IMR-90 (cell line): ENCODE results near the gene CBFA2T3. TPM values are rescaled to one million over a fixed set of nuclear protein-coding genes. Genes with fewer than 3 reads are reported as not detected.
"Not testable (repeated sequence)": the region's sequence is repeated elsewhere in the genome, so short reads cannot be mapped to it uniquely, and the experiment has no call there.

Experiments used
- ATAC-seq: fragments of 200-7000 bp; cut with Tn5 transposase; 2 replicates; pipeline ENCODE4 v1.9.1; 2020; ENCODE audit warnings: low read depth, mild to moderate bottlenecking, moderate library complexity
- BruUV-seq: library from RNA; stranded (reverse); fragments of 400-500 nt; replicated peaks from 2 replicates; lab custom pipeline; 2021; lab: Mats Ljungman, UMichigan
- CTCF ChIA-PET: fragments of 300-600 bp; formaldehyde crosslinking; extraction: SDS; loops from one replicate; lab custom pipeline; 2021; ENCODE audit warnings: antibody characterized with exemption; lab: Yijun Ruan, JAX
- POLR2A ChIA-PET: fragments of 300-600 bp; sonication (Branson Sonifier 250); formaldehyde crosslinking; loops from one replicate; lab custom pipeline; 2022; ENCODE audit warnings: antibody characterized with exemption; ENCODE audit not compliant: unreplicated experiment; lab: Charles Lee
- DNase-seq: peaks from one replicate; pipeline ENCODE4 v3.0.0; 2013
- H2AFZ ChIP-seq: replicated peaks from 2 replicates; pipeline ENCODE3; 2013; ENCODE audit warnings: low read length, mild to moderate bottlenecking; ENCODE audit not compliant: poor library complexity
- H2AK5ac ChIP-seq: 2 replicates; pipeline ENCODE4 v1.6.1; 2013; ENCODE audit warnings: low read depth, low read length, inconsistent platforms
- H2AK9ac ChIP-seq: replicated peaks from 2 replicates; pipeline ENCODE3; 2013; ENCODE audit warnings: mild to moderate bottlenecking, low read depth, low read length, moderate library complexity; ENCODE audit not compliant: poor library complexity
- H2BK120ac ChIP-seq: 2 replicates; pipeline ENCODE4 v1.6.1; 2013; ENCODE audit warnings: low read depth, low read length, inconsistent platforms
- H2BK15ac ChIP-seq: 3 replicates; pipeline ENCODE4 v1.6.1; 2013; ENCODE audit warnings: low read depth, low read length, inconsistent platforms
- H2BK20ac ChIP-seq: 2 replicates; pipeline ENCODE4 v1.6.1; 2013; ENCODE audit warnings: low read depth, mild to moderate bottlenecking, inconsistent platforms, low read length, moderate library complexity
- H2BK5ac ChIP-seq: 2 replicates; pipeline ENCODE4 v1.6.1; 2013; ENCODE audit warnings: mild to moderate bottlenecking, low read depth, low read length, inconsistent platforms; ENCODE audit not compliant: poor library complexity, severe bottlenecking
- H3K14ac ChIP-seq: replicated peaks from 2 replicates; pipeline ENCODE4 v1.6.1; 2013; ENCODE audit warnings: low read depth, low read length, inconsistent platforms
- H3K18ac ChIP-seq: 2 replicates; pipeline ENCODE4 v1.6.1; 2013; ENCODE audit warnings: low read depth, low read length, control low read depth
- H3K23ac ChIP-seq: 2 replicates; pipeline ENCODE4 v1.6.1; 2013; ENCODE audit warnings: low read depth, low read length, inconsistent platforms
- H3K27ac ChIP-seq: 2 replicates; pipeline ENCODE4 v1.5.1; 2013; ENCODE audit warnings: mild to moderate bottlenecking, control low read depth, low read length; ENCODE audit not compliant: insufficient read depth
- H3K27me3 ChIP-seq: 2 replicates; pipeline ENCODE4 v1.6.1; 2013; ENCODE audit warnings: low read length; ENCODE audit not compliant: control insufficient read depth, insufficient read depth
- H3K36me3 ChIP-seq: 2 replicates; pipeline ENCODE4 v1.6.1; 2013; ENCODE audit warnings: low read length, mixed read lengths; ENCODE audit not compliant: control insufficient read depth, insufficient read depth
- H3K4ac ChIP-seq: 2 replicates; pipeline ENCODE4 v1.6.1; 2013; ENCODE audit warnings: low read depth, low read length, inconsistent platforms
- H3K4me1 ChIP-seq: 2 replicates; pipeline ENCODE4 v1.6.1; 2013; ENCODE audit warnings: low read length, mixed read lengths; ENCODE audit not compliant: control insufficient read depth, insufficient read depth
- H3K4me2 ChIP-seq: 2 replicates; pipeline ENCODE4 v1.6.1; 2013; ENCODE audit warnings: low read depth, mild to moderate bottlenecking, control low read depth, low read length, moderate library complexity
- H3K4me3 ChIP-seq: 2 replicates; pipeline ENCODE4 v1.5.1; 2013; ENCODE audit warnings: low read depth, mild to moderate bottlenecking, control low read depth, low read length, moderate library complexity; ENCODE audit not compliant: insufficient read depth
- H3K56ac ChIP-seq: 2 replicates; pipeline ENCODE4 v1.6.1; 2013; ENCODE audit warnings: low read length, inconsistent platforms; ENCODE audit not compliant: insufficient read depth; ENCODE audit errors: extremely low read depth
- H3K79me1 ChIP-seq, 2 experiments: 2 replicates each; pipeline ENCODE4 v1.6.1; 2013; ENCODE audit warnings: low read length in 2 of 2, inconsistent platforms in 1 of 2, low read depth in 1 of 2
- H3K9ac ChIP-seq: 2 replicates; pipeline ENCODE4 v1.6.1; 2013; ENCODE audit warnings: low read depth, low read length, control low read depth
- H3K9me1 ChIP-seq: 2 replicates; pipeline ENCODE4 v1.6.1; 2013; ENCODE audit warnings: low read length, inconsistent platforms; ENCODE audit not compliant: insufficient read depth
- H3K9me3 ChIP-seq: 2 replicates; pipeline ENCODE4 v1.6.1; 2013; ENCODE audit warnings: low read length; ENCODE audit not compliant: control insufficient read depth, insufficient read depth
- H4K20me1 ChIP-seq: 2 replicates; pipeline ENCODE4 v1.6.1; 2013; ENCODE audit warnings: low read length, inconsistent platforms; ENCODE audit not compliant: insufficient read depth
- H4K5ac ChIP-seq: 2 replicates; pipeline ENCODE4 v1.6.1; 2013; ENCODE audit warnings: mild to moderate bottlenecking, low read depth, low read length, control low read depth
- H4K8ac ChIP-seq, 2 experiments: 2 replicates each; pipeline ENCODE4 v1.6.1; 2013; ENCODE audit warnings: low read depth in 2 of 2, low read length in 2 of 2, control low read depth in 1 of 2, inconsistent platforms in 1 of 2
- H4K91ac ChIP-seq: 2 replicates; pipeline ENCODE4 v1.6.1; 2013; ENCODE audit warnings: low read depth, low read length, inconsistent platforms; ENCODE audit not compliant: insufficient read depth
- WGBS, 2 experiments: methylation state at CpG; one replicate each; pipeline versions ENCODE4 v1.1.5 to v1.1.7; 2013; ENCODE audit warnings: missing lambda C conversion rate in 2 of 2; ENCODE audit not compliant: insufficient read length in 1 of 2; ENCODE audit errors: extremely low coverage in 2 of 2; 5-methylcytosine and 5-hydroxymethylcytosine counted together
- dilution Hi-C: fragments of 300-500 bp; cut with HindIII; formaldehyde crosslinking; loops from one replicate; pipeline ENCODE4 v1.14.3; 2018; ENCODE audit warnings: low sequenced_read_pairs; ENCODE audit not compliant: unreplicated experiment
- in situ Hi-C: fragments of 300-500 bp; cut with MboI; formaldehyde crosslinking; loops from 3 replicates; pipeline ENCODE4 v1.14.3; 2019; ENCODE audit warnings: low sequenced_read_pairs, inconsistent platforms, mixed read lengths
- intact Hi-C: fragments of 100-400 bp; cut with micrococcal nuclease; formaldehyde crosslinking; loops from 2 replicates; pipeline ENCODE4 v1.10.0; 2022
- polyA plus RNA-seq, 3 experiments: library from polyadenylated mRNA; depleted of rRNA; stranded (reverse); fragments of >200 nt; gene quantifications; 2 replicates each; pipeline ENCODE4 v1.2.3, GENCODE V29; 2012; ENCODE audit warnings: low replicate concordance in 1 of 3
- total RNA-seq: library from RNA; depleted of rRNA; stranded (reverse); fragments of >200 nt; gene quantifications from 2 replicates; pipeline ENCODE4 v1.2.3, GENCODE V29; 2012

The CBFA2T3 gene
- total and polyA plus RNA-seq, 2 of the 4 experiments (the other 2 are of a cell fraction), result not detected

GRCh38 chr16:89016561-89016960, 39.6 kb upstream of the CBFA2T3 start:
- H4K8ac ChIP-seq, DNase-seq, dilution Hi-C loops, H3K23ac ChIP-seq, H4K91ac ChIP-seq, BruUV-seq, H2BK120ac ChIP-seq, H3K4me1 ChIP-seq, intact Hi-C loops, H4K5ac ChIP-seq, H2BK5ac ChIP-seq, H3K9ac ChIP-seq, in situ Hi-C loops, ATAC-seq, H3K27me3 ChIP-seq, H2AK5ac ChIP-seq, H3K79me1 ChIP-seq, H2AK9ac ChIP-seq, H3K4me3 ChIP-seq, H2BK15ac ChIP-seq, H3K9me1 ChIP-seq, H3K36me3 ChIP-seq, H2AFZ ChIP-seq, H3K4ac ChIP-seq, CTCF ChIA-PET, H3K9me3 ChIP-seq, H3K14ac ChIP-seq, H3K27ac ChIP-seq, H2BK20ac ChIP-seq, H3K18ac ChIP-seq, H3K56ac ChIP-seq, H4K20me1 ChIP-seq, H3K4me2 ChIP-seq: not testable (repeated sequence)
- 67% methylated on average over 7 of the region's 10 CpGs; no CpG with 5 or more reads in 1 of the 2 experiments for WGBS, 2 experiments
- POLR2A ChIA-PET, result interaction anchor here (0.7 kb wide), 1 partner anchor 11 kb away, joined by 3 read pairs; no protein-coding TSS in a partner anchor
